Gastrocnemius medialis (tissue), 4 donors: Measurements from ENCODE around the gene FCMR. TPM values are rescaled to one million over a fixed set of nuclear protein-coding genes. Genes with fewer than 3 reads are reported as not detected.

Experiments
- ATAC-seq, 2 donors: fragments of 150-250 bp; one replicate each; pipeline ENCODE4 v1.9.1; 2016
- DNase-seq, 2 donors: peaks; one replicate each; pipeline ENCODE4 v3.0.0-alpha.2; 2019
- H3K27ac ChIP-seq, 4 donors: fragments of 200-600 bp; sonication (generic); 1 replicate in 1 of 4; 2 replicates in 3 of 4; pipeline ENCODE4 v1.5.1; 2016 to 2018; ENCODE audit warnings: mild to moderate bottlenecking in 2 of 4, moderate library complexity in 1 of 4
- H3K27me3 ChIP-seq, 3 donors: fragments of 200-600 bp; sonication (generic) in 2 of 3; 1 replicate in 1 of 3; 2 replicates in 2 of 3; pipeline versions ENCODE4 v1.5.1 to v1.6.0; 2016 to 2019; ENCODE audit warnings: mild to moderate bottlenecking in 1 of 3, moderate library complexity in 1 of 3
- H3K36me3 ChIP-seq, 2 donors: fragments of 200-600 bp; sonication (generic) in 1 of 2; one replicate each; pipeline ENCODE4 v1.5.1; 2017 to 2018
- H3K4me1 ChIP-seq, 2 donors: fragments of 200-600 bp; sonication (generic) in 1 of 2; one replicate each; pipeline ENCODE4 v1.5.1; 2016 to 2017; ENCODE audit warnings: mild to moderate bottlenecking in 2 of 2
- H3K4me3 ChIP-seq, 4 donors: fragments of 200-600 bp; sonication (generic) in 3 of 4; 1 replicate in 1 of 4; 2 replicates in 3 of 4; pipeline ENCODE4 v1.5.1; 2016 to 2019; ENCODE audit warnings: mild to moderate bottlenecking in 2 of 4
- H3K9me3 ChIP-seq, 3 donors: fragments of 200-600 bp; sonication (generic) in 2 of 3; 1 replicate in 1 of 3; 2 replicates in 2 of 3; pipeline ENCODE4 v1.5.1; 2016 to 2019
- POLR2A ChIP-seq, 2 donors: fragments of 450-650 bp; IDR thresholded peaks; one replicate each; pipeline ENCODE4 v1.6.1; 2017; ENCODE audit warnings: antibody characterized with exemption in 2 of 2, mild to moderate bottlenecking in 2 of 2, moderate library complexity in 2 of 2
- in situ Hi-C, 4 donors: fragments of 200-750 bp; cut with MboI; loops; one replicate each; pipeline versions ENCODE4 v1.15.0 to v1.8.0; 2017; ENCODE audit warnings: low sequenced_read_pairs in 4 of 4
- intact Hi-C: fragments of 100-400 bp; cut with DNase I; formaldehyde crosslinking; loops from one replicate; pipeline ENCODE4 v1.15.1; 2023; ENCODE audit warnings: low total_unique reads
- total RNA-seq, 4 donors: library from RNA; depleted of rRNA; stranded (reverse); fragments of >200 nt; gene quantifications; one replicate each; pipeline versions ENCODE4 v1.1.0 to v1.2.3, GENCODE V29; 2016
- TF ChIP-seq, protein P1 (sequence below), 5 experiments: fragments of 450-650 bp in 3 of 5; fragments of 200-600 bp in 2 of 5; sonication (generic) in 2 of 5; IDR thresholded peaks in 4 of 5; conservative IDR thresholded peaks in 1 of 5; 1 replicate in 4 of 5; 2 replicates in 1 of 5; pipeline ENCODE4 v1.5.1; 2016 to 2019; ENCODE audit warnings: antibody characterized with exemption in 5 of 5, mild to moderate bottlenecking in 3 of 5, moderate library complexity in 3 of 5

FCMR gene
- total RNA-seq, 4 donors from 2014 or later = 2.1 to 10.2 (median 4.7) TPM

DNA sequence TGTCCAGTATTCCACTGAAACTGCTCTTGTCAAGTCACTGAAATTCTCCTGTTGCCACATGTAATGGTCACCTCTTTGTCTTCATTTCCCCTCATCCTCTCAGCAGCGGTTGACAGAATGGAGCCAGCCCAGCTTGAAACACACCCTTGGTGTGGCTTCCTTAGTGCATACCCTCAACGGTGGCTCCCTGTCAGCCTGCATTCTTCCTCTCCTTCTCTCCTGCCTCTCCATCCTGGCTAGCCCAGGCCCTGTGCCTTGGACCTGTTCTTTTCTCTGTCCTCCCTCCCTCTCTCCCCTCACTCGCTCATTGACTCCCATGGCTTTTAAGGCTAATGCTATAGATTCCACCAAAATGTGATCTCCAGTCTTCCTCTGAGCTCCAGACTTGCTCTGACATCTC is 3.7 kb downstream of the FCMR start:
- Histone ChIP-seq H3K9me3 (no peaks in the 10 kb centered on the region), H3K27me3 (no peaks in the 10 kb centered on the region), H3K27ac (no peak overlapping the region), H3K4me3 (no peak overlapping the region), H3K4me1 (no peaks in the 10 kb centered on the region), H3K36me3 (no peaks in the 10 kb centered on the region)
- intact Hi-C loops = loop anchor here (10.0 kb wide), 1 partner anchor 113 kb away; no protein-coding TSS in a partner anchor
- DNase-seq (no peak), ATAC-seq (no peak)
- TF ChIP-seq, protein P1, sequence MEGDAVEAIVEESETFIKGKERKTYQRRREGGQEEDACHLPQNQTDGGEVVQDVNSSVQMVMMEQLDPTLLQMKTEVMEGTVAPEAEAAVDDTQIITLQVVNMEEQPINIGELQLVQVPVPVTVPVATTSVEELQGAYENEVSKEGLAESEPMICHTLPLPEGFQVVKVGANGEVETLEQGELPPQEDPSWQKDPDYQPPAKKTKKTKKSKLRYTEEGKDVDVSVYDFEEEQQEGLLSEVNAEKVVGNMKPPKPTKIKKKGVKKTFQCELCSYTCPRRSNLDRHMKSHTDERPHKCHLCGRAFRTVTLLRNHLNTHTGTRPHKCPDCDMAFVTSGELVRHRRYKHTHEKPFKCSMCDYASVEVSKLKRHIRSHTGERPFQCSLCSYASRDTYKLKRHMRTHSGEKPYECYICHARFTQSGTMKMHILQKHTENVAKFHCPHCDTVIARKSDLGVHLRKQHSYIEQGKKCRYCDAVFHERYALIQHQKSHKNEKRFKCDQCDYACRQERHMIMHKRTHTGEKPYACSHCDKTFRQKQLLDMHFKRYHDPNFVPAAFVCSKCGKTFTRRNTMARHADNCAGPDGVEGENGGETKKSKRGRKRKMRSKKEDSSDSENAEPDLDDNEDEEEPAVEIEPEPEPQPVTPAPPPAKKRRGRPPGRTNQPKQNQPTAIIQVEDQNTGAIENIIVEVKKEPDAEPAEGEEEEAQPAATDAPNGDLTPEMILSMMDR (IDR thresholded peaks at IDR 0.05 in 4 of 5, conservative IDR thresholded peaks at IDR 0.05 in 1 of 5) = no peak
- no peak for TF ChIP-seq POLR2A (IDR thresholded peaks at IDR 0.05)
- in situ Hi-C loops = loop anchor here (10.0 kb wide), 4 partner anchors 53 to 283 kb away; partner anchors contain the start of genes IL20 (in 4 of the 4) and DYRK3 (in 1 of the 4)

DNA sequence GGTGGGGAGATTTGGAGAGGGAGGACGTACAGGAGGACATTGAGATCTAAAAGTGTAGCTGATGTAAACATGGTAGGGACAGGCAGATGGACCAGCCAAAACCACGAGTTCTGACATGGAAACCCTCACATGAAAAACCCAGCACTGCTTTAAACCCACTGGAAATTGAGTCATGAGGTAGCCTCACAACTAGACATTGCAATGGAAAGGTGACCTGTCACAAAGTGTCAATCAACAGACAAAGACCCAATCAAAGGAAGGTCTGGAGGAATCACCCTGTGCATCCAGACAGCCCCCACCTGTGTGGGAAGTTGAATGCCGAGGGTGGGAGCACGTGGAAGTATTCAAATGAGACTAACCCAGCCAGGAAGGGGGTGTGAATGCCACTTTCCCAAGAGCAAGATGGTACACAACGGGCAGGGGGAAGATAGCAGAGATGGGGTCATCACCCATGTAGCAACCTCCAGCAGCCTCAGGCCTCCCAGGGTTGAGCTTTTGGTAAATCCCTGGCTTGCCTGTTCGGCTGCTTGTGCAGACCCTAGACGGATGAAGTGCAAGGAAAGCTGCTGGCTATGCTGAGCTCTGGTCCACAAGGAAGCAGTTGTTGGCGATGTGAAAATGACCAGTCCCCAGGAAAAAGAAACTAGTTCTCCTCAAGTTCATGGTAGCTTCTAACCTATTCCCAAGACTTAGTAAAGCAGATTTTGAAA is 5.6 kb downstream of the FCMR start:
- in situ Hi-C loops (loop anchor here (10.0 kb wide), 4 partner anchors 51 to 281 kb away; partner anchors contain the start of genes IL20 (in 4 of the 4) and DYRK3 (in 1 of the 4)), intact Hi-C loops (loop anchor here (10.0 kb wide), 1 partner anchor 111 kb away; no protein-coding TSS in a partner anchor)
- Histone ChIP-seq H3K27ac (no peak overlapping the region), H3K27me3 (no peaks in the 10 kb centered on the region), H3K36me3 (no peaks in the 10 kb centered on the region), H3K9me3 (no peaks in the 10 kb centered on the region), H3K4me3 (no peak overlapping the region), H3K4me1 (no peaks in the 10 kb centered on the region)
- no peak for ATAC-seq
- TF ChIP-seq POLR2A (IDR thresholded peaks at IDR 0.05) = no peak
- TF ChIP-seq, protein P1 (IDR thresholded peaks at IDR 0.05 in 4 of 5, conservative IDR thresholded peaks at IDR 0.05 in 1 of 5) = no peak
- DNase-seq = no peak

DNA sequence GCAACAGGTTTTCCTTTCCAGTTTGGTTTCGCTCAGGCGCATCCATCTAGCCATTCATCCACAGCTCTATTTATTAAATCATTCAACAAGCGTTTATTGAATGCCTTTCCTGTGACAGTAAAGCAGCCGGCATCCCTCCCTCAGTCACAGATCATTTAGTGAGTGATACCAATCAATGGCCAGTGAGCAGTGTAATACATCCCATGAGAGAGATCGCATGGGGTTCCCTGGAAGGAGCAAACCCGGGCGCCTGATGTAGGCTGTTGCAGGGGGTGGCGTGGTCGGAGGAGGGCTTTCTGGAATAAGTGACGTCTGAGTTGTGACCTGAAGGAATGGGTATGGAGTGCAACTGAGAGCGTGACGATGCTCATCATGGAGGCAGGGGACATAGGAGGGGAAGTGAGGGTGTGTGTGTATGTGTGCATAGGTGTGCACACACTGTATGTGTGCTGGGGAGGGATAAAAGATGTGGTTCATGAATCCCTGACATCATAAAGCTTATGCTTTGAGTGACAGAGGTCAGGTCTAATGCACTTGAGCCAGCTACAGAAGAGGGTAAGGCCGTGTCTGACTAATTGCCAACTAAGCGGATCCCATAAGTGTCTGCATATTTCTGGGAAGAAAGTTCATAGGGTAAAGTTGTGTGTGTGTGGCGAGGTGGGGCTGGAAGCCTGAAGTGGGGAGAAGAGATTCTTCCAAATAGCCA is 6.6 kb downstream of the FCMR start:
- DNase-seq (no peak), ATAC-seq (no peak)
- H3K4me1 ChIP-seq = peaks cover 5 to 7% of the 10 kb centered on the region in 2 donors
- in situ Hi-C loops (loop anchor here (10.0 kb wide), 4 partner anchors 50 to 280 kb away; partner anchors contain the start of genes IL20 (in 4 of the 4) and DYRK3 (in 1 of the 4)), intact Hi-C loops (loop anchor here (10.0 kb wide), 1 partner anchor 110 kb away; no protein-coding TSS in a partner anchor)
- no peaks in the 10 kb centered on the region for H3K36me3 ChIP-seq
- TF ChIP-seq, protein P1 (IDR thresholded peaks at IDR 0.05 in 4 of 5, conservative IDR thresholded peaks at IDR 0.05 in 1 of 5) = no peak
- H3K27ac ChIP-seq = no peak overlapping the region
- H3K27me3 ChIP-seq = no peaks in the 10 kb centered on the region
- H3K9me3 ChIP-seq = no peaks in the 10 kb centered on the region
- no peak overlapping the region for H3K4me3 ChIP-seq

DNA sequence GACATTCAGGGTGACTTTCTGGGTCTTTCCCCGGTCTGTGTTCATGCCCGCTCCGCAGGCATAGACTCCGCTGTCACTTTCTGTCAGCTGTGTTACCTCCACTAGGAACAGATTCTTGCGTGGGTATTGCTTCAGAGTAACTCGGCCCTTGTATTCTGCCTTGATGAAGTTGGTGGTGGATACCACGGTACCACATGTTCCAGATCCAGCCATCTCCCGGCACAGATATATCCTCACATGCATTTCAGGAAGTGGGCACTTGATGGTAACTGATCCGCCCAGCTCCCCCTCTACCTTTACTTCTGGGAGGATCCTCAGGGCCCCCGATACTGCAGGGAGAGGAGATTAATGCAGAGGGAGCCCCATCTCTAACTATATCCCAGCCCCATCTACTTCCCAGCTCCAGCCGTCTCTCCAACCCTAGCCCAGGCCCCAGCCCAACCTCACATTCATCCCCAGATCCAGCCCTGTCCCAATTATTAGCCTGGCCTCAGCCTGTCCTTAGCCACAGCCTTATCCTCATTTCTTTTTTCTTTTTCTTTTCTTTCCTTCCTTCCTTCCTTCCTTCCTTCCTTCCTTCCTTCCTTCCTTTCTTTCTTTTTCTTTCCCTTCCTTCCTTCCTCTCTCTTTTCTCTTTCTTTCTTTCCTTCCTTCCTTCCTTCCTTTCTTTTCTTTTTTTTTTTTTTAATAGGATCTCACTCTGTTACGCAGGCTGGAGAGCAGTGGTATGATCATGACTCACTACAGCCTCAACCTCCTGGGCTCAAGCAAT is 7.8 kb downstream of the FCMR start:
- intact Hi-C loops = loop anchor here (2.0 to 10.0 kb wide), 2 partner anchors 109 to 179 kb away; no protein-coding TSS in a partner anchor
- DNase-seq (no peak), ATAC-seq (no peak)
- in situ Hi-C loops = loop anchor here (5.0 to 10.0 kb wide), 7 partner anchors 49 to 282 kb away; partner anchors contain the start of genes IL20 (in 4 of the 4) and DYRK3 (in 2 of the 4)
- Histone ChIP-seq H3K36me3 (no peaks in the 10 kb centered on the region), H3K9me3 (no peaks in the 10 kb centered on the region), H3K27me3 (peaks cover 0 to 2% (median 0%) of the 10 kb centered on the region in 3 donors), H3K4me1 (peaks cover 14 to 15% of the 10 kb centered on the region in 2 donors), H3K4me3 (no peak overlapping the region), H3K27ac (no peak overlapping the region)
- no peak for TF ChIP-seq POLR2A (IDR thresholded peaks at IDR 0.05)
- TF ChIP-seq, protein P1 (IDR thresholded peaks at IDR 0.05 in 4 of 5, conservative IDR thresholded peaks at IDR 0.05 in 1 of 5) = no peak
